T1000 (cell line): ENCODE results near the gene SMC6.

Experiments used
- DNase-seq: peaks from one replicate; lab custom pipeline; 2025; ENCODE audit warnings: mixed read lengths; lab: John Stamatoyannopoulos, UW

SMC6 gene

GRCh38 chr2:17765398-17765797, 11.8 kb upstream of the SMC6 start:
- no peak for DNase-seq

GRCh38 chr2:17763641-17764333, 10.2 kb upstream of the SMC6 start:
- no peak for DNase-seq

- DNase-seq, result no peak
These were observed 8.8 kb upstream of the SMC6 start for GRCh38 chr2:17762451-17762850.

- no peak for DNase-seq
These were observed 6.2 kb upstream of the SMC6 start for GRCh38 chr2:17759805-17760204.

- no peak for DNase-seq
These were observed 4.5 kb upstream of the SMC6 start for GRCh38 chr2:17758118-17758517.

GRCh38 chr2:17757321-17757720, 3.7 kb upstream of the SMC6 start:
- DNase-seq, result no peak

GRCh38 chr2:17756668-17757067, 3.1 kb upstream of the SMC6 start:
- DNase-seq, result no peak

GRCh38 chr2:17754773-17755425, 1.3 kb upstream of the SMC6 start:
- no peak for DNase-seq

GRCh38 chr2:17752892-17753802, 463 bp downstream of the SMC6 start:
- peak; percentile 41 for DNase-seq

- DNase-seq, result no peak
These were observed 1.4 kb downstream of the SMC6 start for GRCh38 chr2:17752246-17752645.

GRCh38 chr2:17749753-17750438, 3.7 kb downstream of the SMC6 start:
- no peak for DNase-seq

GRCh38 chr2:17748745-17749144, 4.9 kb downstream of the SMC6 start:
- no peak for DNase-seq

GRCh38 chr2:17747684-17748452, 5.7 kb downstream of the SMC6 start:
- DNase-seq, result no peak

GRCh38 chr2:17740203-17740602, 13.4 kb downstream of the SMC6 start:
- DNase-seq, result no peak

- no peak for DNase-seq
These were observed 16.6 kb downstream of the SMC6 start for GRCh38 chr2:17736989-17737388.

- no peak for DNase-seq
These were observed 17.7 kb downstream of the SMC6 start for GRCh38 chr2:17735864-17736263.

GRCh38 chr2:17733599-17733998, 20.0 kb downstream of the SMC6 start:
- DNase-seq, result no peak

- DNase-seq, result no peak
These were observed 23.7 kb downstream of the SMC6 start for GRCh38 chr2:17729880-17730279.

- DNase-seq, result no peak
These were observed 25.4 kb downstream of the SMC6 start for GRCh38 chr2:17728210-17728609.

- DNase-seq, result no peak
These were observed 33.8 kb downstream of the SMC6 start for GRCh38 chr2:17719562-17720371.

- DNase-seq, result no peak
These were observed 34.9 kb downstream of the SMC6 start for GRCh38 chr2:17718689-17719088.
